Measurements from ENCODE around the gene LINGO3.

DNA sequence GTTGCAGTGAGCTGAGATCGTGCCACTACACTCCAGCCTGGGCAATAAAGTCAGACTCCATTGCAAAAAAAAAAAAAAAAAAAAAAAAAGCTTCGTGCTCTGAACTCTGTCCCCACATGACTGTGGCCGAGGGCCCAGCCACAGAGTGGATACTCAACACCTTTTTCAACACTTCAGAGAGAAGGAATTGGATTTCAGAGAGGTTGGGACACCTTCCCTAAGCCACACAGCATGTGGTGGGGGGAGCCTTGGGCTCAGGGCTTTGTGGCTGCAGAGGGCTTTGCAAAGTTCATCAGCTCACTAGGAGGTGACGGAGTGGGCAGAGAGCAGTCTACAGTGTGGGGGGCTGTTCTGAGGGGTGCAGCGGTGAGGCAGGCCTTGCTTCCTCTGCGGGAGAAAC lies 11.0 kb upstream of the LINGO3 start:
- TF ChIP-seq, protein P1, sequence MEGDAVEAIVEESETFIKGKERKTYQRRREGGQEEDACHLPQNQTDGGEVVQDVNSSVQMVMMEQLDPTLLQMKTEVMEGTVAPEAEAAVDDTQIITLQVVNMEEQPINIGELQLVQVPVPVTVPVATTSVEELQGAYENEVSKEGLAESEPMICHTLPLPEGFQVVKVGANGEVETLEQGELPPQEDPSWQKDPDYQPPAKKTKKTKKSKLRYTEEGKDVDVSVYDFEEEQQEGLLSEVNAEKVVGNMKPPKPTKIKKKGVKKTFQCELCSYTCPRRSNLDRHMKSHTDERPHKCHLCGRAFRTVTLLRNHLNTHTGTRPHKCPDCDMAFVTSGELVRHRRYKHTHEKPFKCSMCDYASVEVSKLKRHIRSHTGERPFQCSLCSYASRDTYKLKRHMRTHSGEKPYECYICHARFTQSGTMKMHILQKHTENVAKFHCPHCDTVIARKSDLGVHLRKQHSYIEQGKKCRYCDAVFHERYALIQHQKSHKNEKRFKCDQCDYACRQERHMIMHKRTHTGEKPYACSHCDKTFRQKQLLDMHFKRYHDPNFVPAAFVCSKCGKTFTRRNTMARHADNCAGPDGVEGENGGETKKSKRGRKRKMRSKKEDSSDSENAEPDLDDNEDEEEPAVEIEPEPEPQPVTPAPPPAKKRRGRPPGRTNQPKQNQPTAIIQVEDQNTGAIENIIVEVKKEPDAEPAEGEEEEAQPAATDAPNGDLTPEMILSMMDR (IDR thresholded peaks at IDR 0.05; ENCODE audit: extremely low read depth in 1 of 2, insufficient read depth in 1 of 2, low read depth in 1 of 2, low read length in 2 of 2): no peak
- no peak for TF ChIP-seq POLR2AphosphoS5 (IDR thresholded peaks at IDR 0.05; ENCODE audit: insufficient read depth, low read depth, low read length)

All from endothelial cell of umbilical vein (primary cell).